PC-9 (cell line): ENCODE data around the gene TPPP. TPM values are rescaled to one million over a fixed set of nuclear protein-coding genes. Genes with fewer than 3 reads are reported as not detected.
"Not testable (repeated sequence)": the region's sequence is repeated elsewhere in the genome, so short reads cannot be mapped to it uniquely, and the experiment has no call there.

Experiments used
- BruUV-seq: library from RNA; stranded (reverse); fragments of 400-500 nt; replicated peaks from 2 replicates; lab custom pipeline; 2021; lab: Mats Ljungman, UMichigan
- CTCF ChIA-PET: fragments of 300-600 bp; sonication (Branson Sonifier 250); formaldehyde crosslinking; loops from one replicate; lab custom pipeline; 2022; ENCODE audit warnings: antibody characterized with exemption; lab: Charles Lee
- POLR2A ChIA-PET: fragments of 300-600 bp; sonication (Branson Sonifier 250); formaldehyde crosslinking; loops from one replicate; lab custom pipeline; 2022; ENCODE audit warnings: antibody characterized with exemption; ENCODE audit not compliant: unreplicated experiment; lab: Charles Lee
- DNase-seq, 2 experiments: peaks; one replicate each; pipeline versions ENCODE4 v3.0.0 to v3.0.0-alpha.2; 2015 to 2022; ENCODE audit warnings: mixed read lengths in 1 of 2
- H2AFZ ChIP-seq: fragments of 200-600 bp; sonication (generic); 2 replicates; pipeline ENCODE4 v1.8.1; 2017; ENCODE audit warnings: antibody characterized with exemption
- H3F3A ChIP-seq: fragments of 200-600 bp; sonication (generic); 2 replicates; pipeline ENCODE4 v1.8.1; 2017; ENCODE audit warnings: antibody characterized with exemption, mild to moderate bottlenecking, low read depth; ENCODE audit not compliant: insufficient read depth
- H3K27ac ChIP-seq: fragments of 200-600 bp; sonication (generic); 2 replicates; pipeline ENCODE4 v1.6.1; 2016; ENCODE audit warnings: mixed run types
- H3K27me3 ChIP-seq: fragments of 200-600 bp; sonication (generic); 2 replicates; pipeline ENCODE4 v1.6.1; 2016; ENCODE audit warnings: low read depth, mixed run types; ENCODE audit not compliant: insufficient read depth
- H3K36me3 ChIP-seq: fragments of 200-600 bp; sonication (generic); 2 replicates; pipeline ENCODE4 v1.6.1; 2016; ENCODE audit warnings: low read depth, mixed run types
- H3K4me1 ChIP-seq: fragments of 200-600 bp; sonication (generic); replicated peaks from 2 replicates; pipeline ENCODE4 v1.6.1; 2016; ENCODE audit warnings: mixed run types; ENCODE audit not compliant: insufficient read depth
- H3K4me2 ChIP-seq: fragments of 200-600 bp; sonication (generic); 2 replicates; pipeline ENCODE4 v1.6.1; 2017; ENCODE audit warnings: mixed run types
- H3K4me3 ChIP-seq: fragments of 200-600 bp; sonication (generic); 2 replicates; pipeline ENCODE4 v1.6.1; 2016; ENCODE audit warnings: mixed run types
- H3K79me2 ChIP-seq: fragments of 200-600 bp; sonication (generic); 2 replicates; pipeline ENCODE4 v1.6.1; 2017; ENCODE audit warnings: low read depth, mixed run types
- H3K9me2 ChIP-seq: fragments of 200-600 bp; sonication (generic); 2 replicates; pipeline ENCODE4 v1.8.1; 2017; ENCODE audit warnings: mild to moderate bottlenecking; ENCODE audit not compliant: insufficient read depth
- H3K9me3 ChIP-seq: fragments of 200-600 bp; sonication (generic); 2 replicates; pipeline ENCODE4 v1.8.1; 2016; ENCODE audit warnings: low read depth; ENCODE audit not compliant: insufficient read depth
- H4K20me1 ChIP-seq: fragments of 200-600 bp; sonication (generic); 2 replicates; pipeline ENCODE4 v1.8.1; 2017; ENCODE audit not compliant: insufficient read depth
- EZH2 ChIP-seq: fragments of 200-600 bp; sonication (generic); IDR thresholded peaks from 2 replicates; pipeline ENCODE4 v1.8.0; 2017; ENCODE audit warnings: antibody characterized with exemption, low read depth
- intact Hi-C: fragments of 100-400 bp; cut with micrococcal nuclease; formaldehyde crosslinking; loops from one replicate; pipeline ENCODE4 v1.10.0; 2022; ENCODE audit not compliant: unreplicated experiment
- total RNA-seq: library from RNA; stranded (reverse); gene quantifications from 2 replicates; pipeline ENCODE4 v1.2.3, GENCODE V29; 2021
- TF ChIP-seq, protein P1 (sequence below): fragments of 200-600 bp; sonication (generic); conservative IDR thresholded peaks from 2 replicates; pipeline ENCODE4 v1.6.1; 2017; ENCODE audit warnings: mixed run types, antibody characterized with exemption, mild to moderate bottlenecking, moderate library complexity

The TPPP gene
- total RNA-seq, 1 experiment from 2014 or later = 0.17 TPM

DNA sequence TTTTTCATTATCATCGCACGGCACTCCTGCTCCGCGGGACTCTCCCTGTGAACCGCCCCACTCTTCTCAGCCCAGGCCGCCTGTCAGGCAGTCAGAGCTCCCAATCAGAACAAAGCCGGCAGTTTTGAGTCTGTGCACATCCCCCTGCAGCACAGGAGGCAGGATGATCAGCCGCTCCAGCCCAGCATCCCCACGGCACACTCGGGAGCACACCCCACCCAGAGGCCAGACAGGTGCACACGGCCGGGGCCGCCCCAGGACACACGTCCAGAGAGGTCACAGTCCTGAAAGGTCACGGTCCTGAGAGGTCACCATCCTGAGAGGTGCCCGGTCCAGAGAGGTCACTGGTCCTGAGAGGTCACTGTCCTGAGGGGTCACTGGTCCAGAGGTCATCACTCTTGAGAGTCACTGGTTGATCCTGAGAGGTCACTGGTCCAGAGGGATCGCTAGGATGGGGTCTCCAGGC is 8.4 kb downstream of the TPPP start:
- no peaks in the 10 kb centered on the region for H3K9me3 ChIP-seq
- intact Hi-C loops = no loop called here
- peaks cover 26% of the 10 kb centered on the region for H3K27me3 ChIP-seq
- no peaks in the 10 kb centered on the region for H3K79me2 ChIP-seq
- H3F3A ChIP-seq = no peaks in the 10 kb centered on the region
- no TSS peak for BruUV-seq
- no peaks in the 10 kb centered on the region for H3K36me3 ChIP-seq
- no peaks in the 10 kb centered on the region for H3K9me2 ChIP-seq
- CTCF ChIA-PET = no interaction called here
- H3K27ac ChIP-seq = no peak overlapping the region
- H3K4me1 ChIP-seq = no peaks in the 10 kb centered on the region
- no peak overlapping the region for H3K4me2 ChIP-seq
- POLR2A ChIA-PET = no interaction called here
- H4K20me1 ChIP-seq = peaks cover 3% of the 10 kb centered on the region; the same call in 1 of the 2 replicates
- no peak overlapping the region for H3K4me3 ChIP-seq
- DNase-seq = no peak
- TF ChIP-seq, protein P1, sequence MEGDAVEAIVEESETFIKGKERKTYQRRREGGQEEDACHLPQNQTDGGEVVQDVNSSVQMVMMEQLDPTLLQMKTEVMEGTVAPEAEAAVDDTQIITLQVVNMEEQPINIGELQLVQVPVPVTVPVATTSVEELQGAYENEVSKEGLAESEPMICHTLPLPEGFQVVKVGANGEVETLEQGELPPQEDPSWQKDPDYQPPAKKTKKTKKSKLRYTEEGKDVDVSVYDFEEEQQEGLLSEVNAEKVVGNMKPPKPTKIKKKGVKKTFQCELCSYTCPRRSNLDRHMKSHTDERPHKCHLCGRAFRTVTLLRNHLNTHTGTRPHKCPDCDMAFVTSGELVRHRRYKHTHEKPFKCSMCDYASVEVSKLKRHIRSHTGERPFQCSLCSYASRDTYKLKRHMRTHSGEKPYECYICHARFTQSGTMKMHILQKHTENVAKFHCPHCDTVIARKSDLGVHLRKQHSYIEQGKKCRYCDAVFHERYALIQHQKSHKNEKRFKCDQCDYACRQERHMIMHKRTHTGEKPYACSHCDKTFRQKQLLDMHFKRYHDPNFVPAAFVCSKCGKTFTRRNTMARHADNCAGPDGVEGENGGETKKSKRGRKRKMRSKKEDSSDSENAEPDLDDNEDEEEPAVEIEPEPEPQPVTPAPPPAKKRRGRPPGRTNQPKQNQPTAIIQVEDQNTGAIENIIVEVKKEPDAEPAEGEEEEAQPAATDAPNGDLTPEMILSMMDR = no peak
- no peak for TF ChIP-seq EZH2
- no peak overlapping the region for H2AFZ ChIP-seq

DNA sequence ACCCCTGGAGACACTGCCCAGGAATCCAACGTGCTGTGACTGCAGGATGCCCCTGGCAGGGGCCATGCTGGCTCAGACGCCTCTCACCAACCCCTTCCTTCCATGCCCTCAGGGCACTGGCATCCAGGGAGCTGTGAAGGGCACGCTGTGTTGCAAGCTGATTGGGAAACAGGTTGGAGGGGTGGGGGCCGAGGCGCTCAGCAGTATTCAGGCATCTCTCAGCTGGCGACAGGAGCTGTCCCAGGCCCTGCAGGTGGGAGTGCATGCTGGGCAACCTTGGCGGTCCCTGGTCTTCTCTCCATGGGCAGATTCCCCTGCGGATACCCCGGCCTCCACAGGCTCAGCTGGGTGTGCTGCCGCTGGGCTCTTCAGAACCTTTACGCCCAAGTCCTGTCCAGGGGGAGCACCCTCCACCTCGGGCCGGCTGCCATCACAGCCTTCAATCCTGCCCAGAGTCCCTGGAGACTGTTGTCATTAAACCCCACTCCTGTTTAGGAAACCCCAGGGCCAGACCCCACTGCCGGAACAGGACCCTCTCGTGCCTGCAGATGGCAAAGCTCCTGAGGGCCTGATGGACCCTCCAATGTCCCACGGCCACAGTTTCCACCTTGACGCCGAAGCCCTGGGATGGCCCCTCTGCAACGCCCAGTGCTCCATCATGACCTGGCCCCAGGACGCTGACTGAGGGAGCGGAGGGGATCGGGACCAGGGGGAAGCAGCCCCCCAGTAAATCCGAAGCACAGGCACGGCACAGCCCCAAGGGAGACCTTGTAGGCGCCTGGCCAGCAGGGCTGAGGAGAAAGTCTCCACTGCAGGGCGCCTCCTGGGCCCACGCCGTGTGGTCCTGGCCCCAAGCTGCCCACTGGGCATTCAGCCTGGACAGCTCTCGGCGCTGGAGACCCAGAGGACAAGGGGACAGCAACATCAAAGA is 9.3 kb downstream of the TPPP start:
- H3F3A ChIP-seq = no peaks in the 10 kb centered on the region
- POLR2A ChIA-PET = no interaction called here
- no peaks in the 10 kb centered on the region for H3K36me3 ChIP-seq
- H3K27me3 ChIP-seq = peaks cover 26% of the 10 kb centered on the region
- CTCF ChIA-PET = no interaction called here
- peak; percentile 60 to 73 for DNase-seq
- H3K79me2 ChIP-seq = no peaks in the 10 kb centered on the region
- H3K4me1 ChIP-seq = no peaks in the 10 kb centered on the region
- intact Hi-C loops = loop anchor here (2.0 kb wide), 1 partner anchor 93 kb away; no protein-coding TSS in a partner anchor
- H3K27ac ChIP-seq = no peak overlapping the region
- H2AFZ ChIP-seq = no peak overlapping the region
- H3K9me3 ChIP-seq = no peaks in the 10 kb centered on the region
- TF ChIP-seq, protein P1 = no peak
- no peak for TF ChIP-seq EZH2
- H3K4me3 ChIP-seq = no peak overlapping the region
- no peaks in the 10 kb centered on the region for H3K9me2 ChIP-seq
- no TSS peak for BruUV-seq
- H3K4me2 ChIP-seq = no peak overlapping the region
- peaks cover 3% of the 10 kb centered on the region; the same call in 1 of the 2 replicates for H4K20me1 ChIP-seq

DNA sequence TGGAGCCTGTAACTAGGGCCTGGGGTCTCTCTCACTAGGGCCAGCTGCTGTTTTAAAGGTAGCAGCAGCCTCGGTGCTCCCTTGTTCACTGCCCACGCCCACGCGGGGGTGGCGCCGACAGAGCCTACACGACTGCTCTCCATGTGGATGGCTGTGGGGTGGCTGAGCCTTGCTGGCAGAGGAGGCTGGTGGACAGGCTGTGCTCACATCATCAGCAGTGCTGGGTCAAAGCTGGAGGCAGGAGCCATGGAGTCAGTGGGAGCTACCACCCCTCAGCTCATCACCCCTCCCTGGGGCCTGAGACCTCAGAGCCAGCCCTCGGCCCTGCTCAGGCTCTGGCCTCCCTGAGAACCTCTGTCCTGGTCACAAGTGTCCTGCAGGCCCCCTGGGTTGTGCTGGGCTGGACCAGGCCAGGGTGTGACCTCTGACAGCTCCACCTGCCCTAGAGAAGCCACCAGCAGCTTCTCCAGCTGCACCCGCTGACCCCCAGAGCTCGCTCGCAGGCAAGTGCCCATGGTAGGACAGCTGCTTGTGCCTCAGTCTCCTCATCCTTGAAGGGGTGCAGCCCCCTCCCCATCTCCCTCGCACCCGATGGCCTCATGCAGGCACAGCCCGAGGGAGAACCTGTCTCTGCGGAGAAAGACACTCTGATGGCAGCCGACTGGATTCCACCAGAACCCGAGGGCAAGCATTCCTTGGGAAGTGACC is 10.3 kb downstream of the TPPP start:
- CTCF ChIA-PET, H3K9me3 ChIP-seq, H2AFZ ChIP-seq, H3K9me2 ChIP-seq, H3K4me3 ChIP-seq, H3K79me2 ChIP-seq, BruUV-seq, H3F3A ChIP-seq, H3K4me2 ChIP-seq, DNase-seq, H3K27ac ChIP-seq, H4K20me1 ChIP-seq, H3K36me3 ChIP-seq, POLR2A ChIA-PET, H3K4me1 ChIP-seq: not testable (repeated sequence)
- intact Hi-C loops = loop anchor here (2.0 kb wide), 1 partner anchor 94 kb away; no protein-coding TSS in a partner anchor
- peaks cover 26% of the 10 kb centered on the region for H3K27me3 ChIP-seq

DNA sequence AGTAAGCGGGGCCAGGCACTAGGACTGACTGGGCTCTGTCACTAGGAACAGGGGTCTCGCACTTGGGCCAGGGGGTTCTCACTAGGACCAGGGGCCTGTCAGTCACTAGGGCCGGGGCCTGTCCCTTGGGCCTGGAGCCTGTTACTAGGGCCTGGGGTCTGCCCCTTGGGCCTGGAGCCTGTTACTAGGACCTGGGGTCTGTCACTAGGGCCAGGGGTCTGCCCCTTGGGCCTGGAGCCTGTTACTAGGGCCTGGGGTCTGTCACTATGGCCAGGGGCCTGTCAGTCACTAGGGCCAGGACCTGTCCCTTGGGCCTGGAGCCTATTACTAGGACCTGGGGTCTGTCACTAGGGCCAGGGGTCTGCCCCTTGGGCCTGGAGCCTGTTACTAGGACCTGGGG is 10.9 kb downstream of the TPPP start:
- H3K36me3 ChIP-seq, POLR2A ChIA-PET, BruUV-seq, DNase-seq, H3K4me3 ChIP-seq, CTCF ChIA-PET, H3F3A ChIP-seq, H3K27ac ChIP-seq, H3K9me2 ChIP-seq, H3K4me1 ChIP-seq, H2AFZ ChIP-seq, H3K79me2 ChIP-seq, H3K4me2 ChIP-seq, H3K9me3 ChIP-seq, H4K20me1 ChIP-seq: not testable (repeated sequence)
- intact Hi-C loops = loop anchor here (2.0 kb wide), 1 partner anchor 95 kb away; no protein-coding TSS in a partner anchor
- peaks cover 26% of the 10 kb centered on the region for H3K27me3 ChIP-seq

DNA sequence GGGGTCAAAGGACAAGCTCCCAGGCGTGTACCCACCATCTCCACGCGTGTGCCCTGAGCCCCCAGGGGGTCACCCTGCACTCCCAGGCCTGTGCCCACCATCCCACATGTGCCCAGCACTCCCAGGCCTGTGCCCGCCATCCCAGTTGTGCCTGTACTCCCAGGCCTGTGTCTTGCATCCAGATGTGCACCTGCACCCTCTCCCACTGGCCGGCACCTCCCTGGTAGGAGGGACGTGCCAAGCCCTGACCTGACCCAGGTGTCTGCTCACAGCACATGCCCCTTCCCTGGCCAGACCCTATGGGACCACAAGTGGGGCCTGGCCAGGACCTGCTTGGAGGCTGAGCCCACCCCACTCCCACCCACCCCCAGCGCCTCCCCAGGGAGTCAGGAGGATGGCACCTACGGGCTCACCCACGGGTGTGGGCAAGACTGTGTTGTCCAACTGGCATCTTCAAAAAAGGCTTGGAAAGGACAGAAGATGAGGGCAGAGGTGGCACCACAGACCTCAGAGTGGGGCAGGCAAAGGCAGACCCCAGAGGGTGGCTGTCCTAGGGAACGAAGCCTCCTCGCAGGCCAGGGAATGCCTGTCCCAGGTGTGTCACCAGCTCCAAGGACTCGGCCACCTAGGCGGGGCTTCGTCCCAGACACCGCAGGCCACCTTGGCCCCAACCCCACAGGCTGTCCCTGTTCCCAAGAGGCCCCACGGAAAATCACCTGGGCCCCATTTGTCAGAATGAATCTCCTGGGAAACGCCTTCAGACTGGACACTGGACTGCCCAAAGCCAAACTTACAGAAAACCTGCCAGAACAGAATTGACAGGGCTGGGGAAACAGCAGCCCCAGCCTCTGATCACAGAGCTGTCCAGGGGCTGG is 11.6 kb downstream of the TPPP start:
- BruUV-seq, POLR2A ChIA-PET: not testable (repeated sequence)

More for the DNA sequence above, 11.6 kb downstream of the TPPP start:
- H3K27ac ChIP-seq, H3K79me2 ChIP-seq, H3K9me3 ChIP-seq, DNase-seq, H2AFZ ChIP-seq, H3K4me3 ChIP-seq, H3F3A ChIP-seq, H3K36me3 ChIP-seq, H3K9me2 ChIP-seq, H3K4me1 ChIP-seq, H3K4me2 ChIP-seq, CTCF ChIA-PET, H4K20me1 ChIP-seq: not testable (repeated sequence)
- H3K27me3 ChIP-seq = peaks cover 26% of the 10 kb centered on the region
- intact Hi-C loops = loop anchor here (2.0 kb wide), 1 partner anchor 95 kb away; no protein-coding TSS in a partner anchor
